Body of pancreas (tissue), 4 donors: ENCODE results near the gene MCTP2.
A peak's percentile ranks its signal among the peaks of the same experiment; 100 is the strongest.

ENCODE experiments used
- CTCF ChIP-seq, 7 experiments: fragments of 450-650 bp in 4 of 7; fragments of 200-600 bp in 3 of 7; sonication (generic) in 3 of 7; IDR thresholded peaks; one replicate each; pipeline ENCODE4 v1.5.1; 2016 to 2019; ENCODE audit warnings: antibody characterized with exemption in 7 of 7
- POLR2A ChIP-seq, 3 donors: fragments of 450-650 bp; IDR thresholded peaks; one replicate each; pipeline ENCODE4 v1.6.1; 2016; ENCODE audit warnings: antibody characterized with exemption in 3 of 3, mild to moderate bottlenecking in 2 of 3

GRCh38 chr15:94327356-94327936 is 96.1 kb downstream of the MCTP2 start:
- peak; percentile 5 to 57 (median 47) for TF ChIP-seq CTCF (IDR thresholded peaks at IDR 0.05)
- no peak for TF ChIP-seq POLR2A (IDR thresholded peaks at IDR 0.05)
